Stimulated activated CD8-positive, alpha-beta memory T cell treated with anti-CD3 and anti-CD28 coated beads, Interleukin-4, amount 100 ng/mL, for 48 hours (primary cell): ENCODE measurements around the gene NELFCD.
"Not testable (repeated sequence)": the region's sequence is repeated elsewhere in the genome, so short reads cannot be mapped to it uniquely, and the experiment has no call there.

ENCODE experiments used
- DNase-seq: peaks from one replicate; pipeline ENCODE4 v3.0.0-alpha.2; 2020

NELFCD gene

GRCh38 chr20:59027741-59028320 is 46.8 kb downstream of the NELFCD start:
- no peak for DNase-seq

GRCh38 chr20:59028812-59029211 is 47.8 kb downstream of the NELFCD start:
- DNase-seq = no peak

- no peak for DNase-seq
These were observed 50.0 kb downstream of the NELFCD start for GRCh38 chr20:59030911-59031563.

GRCh38 chr20:59031564-59032022 is 50.5 kb downstream of the NELFCD start:
- DNase-seq = no peak

GRCh38 chr20:59032023-59032712 is 51.1 kb downstream of the NELFCD start, which contains the start of gene ATP5F1E:
TSS of gene ATP5F1E (minus strand) at chr20:59032335. CDS start at chr20:59032251, 84 bp downstream.
- DNase-seq = peak; percentile 96

GRCh38 chr20:59032713-59033059 is 51.6 kb downstream of the NELFCD start:
- DNase-seq = no peak

GRCh38 chr20:59033093-59033492 is 52.0 kb downstream of the NELFCD start:
- no peak for DNase-seq

GRCh38 chr20:59033616-59034165 is 52.6 kb downstream of the NELFCD start:
- DNase-seq = no peak

- no peak for DNase-seq
These were observed 54.3 kb downstream of the NELFCD start for GRCh38 chr20:59035381-59035780.

- DNase-seq = no peak
These were observed 56.3 kb downstream of the NELFCD start for GRCh38 chr20:59037386-59037785.

- DNase-seq = no peak
These were observed 58.2 kb downstream of the NELFCD start for GRCh38 chr20:59039233-59039632.

- DNase-seq = no peak
These were observed 59.6 kb downstream of the NELFCD start for GRCh38 chr20:59040667-59041066.

- DNase-seq = not testable (repeated sequence)
These were observed 60.4 kb downstream of the NELFCD start for GRCh38 chr20:59041487-59041886.

- no peak for DNase-seq
These were observed 61.2 kb downstream of the NELFCD start, which contains the start of gene PRELID3B for GRCh38 chr20:59042151-59042795. TSS of gene PRELID3B (minus strand) at chr20:59042786. CDS start at chr20:59042730, 56 bp downstream.

GRCh38 chr20:59042796-59043631 is 62.0 kb downstream of the NELFCD start:
- peak; percentile 95 for DNase-seq

GRCh38 chr20:59043698-59044097 is 62.6 kb downstream of the NELFCD start:
- peak; percentile 39 for DNase-seq

- no peak for DNase-seq
These were observed 63.2 kb downstream of the NELFCD start for GRCh38 chr20:59044295-59044694.
